Testis (tissue), 3 donors: ENCODE data around the gene AGBL4. TPM values are rescaled to one million over a fixed set of nuclear protein-coding genes. Genes with fewer than 3 reads are reported as not detected.
A peak's percentile ranks its signal among the peaks of the same experiment; 100 is the strongest.

Experiments
- DNase-seq: peaks from one replicate; pipeline ENCODE4 v3.0.0-alpha.2; 2019
- H3K27ac ChIP-seq, 2 donors: fragments of 200-600 bp; sonication (generic); one replicate each; pipeline ENCODE4 v1.5.1; 2019
- H3K27me3 ChIP-seq: fragments of 200-600 bp; sonication (generic); one replicate; pipeline ENCODE4 v1.5.1; 2019
- H3K36me3 ChIP-seq: fragments of 200-600 bp; sonication (generic); one replicate; pipeline ENCODE4 v1.5.1; 2017; ENCODE audit warnings: low read depth; ENCODE audit errors: missing control alignments
- H3K4me1 ChIP-seq: fragments of 200-600 bp; sonication (generic); one replicate; pipeline ENCODE4 v1.5.1; 2019
- H3K4me3 ChIP-seq, 2 donors: fragments of 200-600 bp; sonication (generic); one replicate each; pipeline ENCODE4 v1.5.1; 2017 to 2019
- H3K9me3 ChIP-seq: fragments of 200-600 bp; sonication (generic); one replicate; pipeline ENCODE4 v1.5.1; 2017
- POLR2A ChIP-seq: fragments of 450-650 bp; IDR thresholded peaks from one replicate; pipeline ENCODE4 v1.6.1; 2017; ENCODE audit warnings: antibody characterized with exemption, mild to moderate bottlenecking, moderate library complexity
- WGBS, 2 donors: methylation state at CpG; one replicate each; pipeline ENCODE4 v1.1.5; 2018; 5-methylcytosine and 5-hydroxymethylcytosine counted together
- intact Hi-C: fragments of 100-400 bp; cut with DNase I; formaldehyde crosslinking; loops from one replicate; pipeline ENCODE4 v1.15.1; 2023; ENCODE audit warnings: low total_unique reads
- polyA plus RNA-seq: library from polyadenylated mRNA; stranded (reverse); fragments of 350-450 nt; fragmentation: Illumina TruSeq; extraction: RNeasy Lipid Tissue Mini Kit (QIAGEN cat#74804); gene quantifications from one replicate; pipeline ENCODE4 v1.2.3, GENCODE V29; 2014; ENCODE audit warnings: low read depth, low replicate concordance; ENCODE audit not compliant: insufficient read depth
- total RNA-seq, 2 donors: library from RNA; depleted of rRNA; stranded (reverse); fragments of >200 nt; gene quantifications; one replicate each; pipeline ENCODE4 v1.2.3, GENCODE V29; 2016
- TF ChIP-seq, protein P1 (sequence below), 3 experiments: fragments of 450-650 bp in 2 of 3; fragments of 200-600 bp in 1 of 3; sonication (generic) in 1 of 3; IDR thresholded peaks; one replicate each; pipeline ENCODE4 v1.5.1; 2016 to 2019; ENCODE audit warnings: antibody characterized with exemption in 3 of 3, mild to moderate bottlenecking in 2 of 3, moderate library complexity in 1 of 3

Gene AGBL4
- total and polyA plus RNA-seq, 3 donors from 2014 or later = 3.3 to 6.9 (median 5.8) TPM

DNA sequence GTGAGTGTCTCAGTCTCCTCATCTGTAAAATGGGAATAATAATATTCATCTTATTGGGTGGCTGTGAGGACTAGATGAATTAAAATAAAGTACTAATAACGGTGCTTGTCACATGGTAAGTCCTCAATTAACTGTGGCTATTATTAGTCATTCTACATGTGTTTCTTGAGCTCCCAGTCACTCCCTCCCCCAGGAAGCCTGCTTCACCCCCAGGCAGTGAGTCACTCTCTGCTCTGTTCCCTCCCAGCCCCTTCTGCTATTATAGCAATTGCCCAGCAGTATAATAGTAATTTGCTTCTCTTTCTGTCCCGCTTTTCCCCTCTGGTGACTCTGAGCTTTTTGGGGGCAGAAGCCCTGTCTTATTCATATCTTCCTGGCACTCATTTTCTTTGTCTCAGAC lies 1349.1 kb downstream of the AGBL4 start:
- Histone ChIP-seq H3K27me3 (no peaks in the 10 kb centered on the region), H3K36me3 (no peaks in the 10 kb centered on the region), H3K4me1 (no peaks in the 10 kb centered on the region), H3K9me3 (no peaks in the 10 kb centered on the region), H3K4me3 (no peak overlapping the region), H3K27ac (no peak overlapping the region)
- DNase-seq = no peak
- 78 to 83% methylated on average over 2 of the region's 2 CpGs for WGBS, 2 donors
- intact Hi-C loops = no loop called here
- no peak for TF ChIP-seq POLR2A
- TF ChIP-seq, protein P1, sequence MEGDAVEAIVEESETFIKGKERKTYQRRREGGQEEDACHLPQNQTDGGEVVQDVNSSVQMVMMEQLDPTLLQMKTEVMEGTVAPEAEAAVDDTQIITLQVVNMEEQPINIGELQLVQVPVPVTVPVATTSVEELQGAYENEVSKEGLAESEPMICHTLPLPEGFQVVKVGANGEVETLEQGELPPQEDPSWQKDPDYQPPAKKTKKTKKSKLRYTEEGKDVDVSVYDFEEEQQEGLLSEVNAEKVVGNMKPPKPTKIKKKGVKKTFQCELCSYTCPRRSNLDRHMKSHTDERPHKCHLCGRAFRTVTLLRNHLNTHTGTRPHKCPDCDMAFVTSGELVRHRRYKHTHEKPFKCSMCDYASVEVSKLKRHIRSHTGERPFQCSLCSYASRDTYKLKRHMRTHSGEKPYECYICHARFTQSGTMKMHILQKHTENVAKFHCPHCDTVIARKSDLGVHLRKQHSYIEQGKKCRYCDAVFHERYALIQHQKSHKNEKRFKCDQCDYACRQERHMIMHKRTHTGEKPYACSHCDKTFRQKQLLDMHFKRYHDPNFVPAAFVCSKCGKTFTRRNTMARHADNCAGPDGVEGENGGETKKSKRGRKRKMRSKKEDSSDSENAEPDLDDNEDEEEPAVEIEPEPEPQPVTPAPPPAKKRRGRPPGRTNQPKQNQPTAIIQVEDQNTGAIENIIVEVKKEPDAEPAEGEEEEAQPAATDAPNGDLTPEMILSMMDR (IDR thresholded peaks at IDR 0.05) = no peak

DNA sequence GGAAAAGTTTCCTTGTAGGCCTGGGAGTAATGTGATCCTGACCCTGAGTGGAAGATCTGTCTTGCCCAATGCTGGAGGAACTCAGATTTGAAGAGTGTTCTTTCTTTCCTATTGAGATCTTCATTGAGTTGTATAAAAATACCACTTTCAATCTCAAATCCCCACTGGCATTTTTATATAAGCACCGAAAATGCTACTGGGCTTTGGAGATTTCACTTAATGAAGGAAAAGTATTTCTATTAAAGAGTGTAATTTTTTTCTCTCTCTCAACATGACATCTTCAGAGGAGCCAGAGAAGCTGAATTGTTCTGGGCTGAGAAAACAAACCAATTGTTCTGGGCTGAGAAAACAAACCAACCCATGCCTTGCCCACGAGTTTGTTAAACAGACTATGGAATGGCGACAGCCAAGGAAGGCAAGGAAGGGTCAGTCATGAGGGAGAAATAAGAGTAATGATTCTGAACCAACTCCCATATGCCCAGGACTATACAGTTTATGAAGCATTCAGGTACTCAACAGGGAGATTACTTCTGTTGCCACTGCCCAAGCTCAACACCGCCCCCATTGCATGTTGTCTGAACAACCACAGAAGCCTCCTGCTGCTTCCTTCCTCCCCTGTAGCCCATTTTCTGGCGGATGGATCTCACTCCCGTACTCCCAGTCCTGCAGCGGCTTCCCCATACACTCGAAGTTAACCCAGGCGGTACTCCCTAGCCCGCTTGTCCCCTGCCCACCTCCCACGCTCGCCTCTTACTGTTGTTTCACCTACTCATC lies 1350.2 kb downstream of the AGBL4 start:
- Histone ChIP-seq H3K36me3 (no peaks in the 10 kb centered on the region), H3K27ac (no peak overlapping the region), H3K9me3 (no peaks in the 10 kb centered on the region), H3K4me3 (no peak overlapping the region), H3K27me3 (no peaks in the 10 kb centered on the region), H3K4me1 (no peaks in the 10 kb centered on the region)
- 48 to 60% methylated on average over 8 to 12 of the region's 12 CpGs for WGBS, 2 donors
- intact Hi-C loops = no loop called here
- DNase-seq = peak; percentile 35
- TF ChIP-seq POLR2A = no peak
- TF ChIP-seq, protein P1 (IDR thresholded peaks at IDR 0.05) = no peak

DNA sequence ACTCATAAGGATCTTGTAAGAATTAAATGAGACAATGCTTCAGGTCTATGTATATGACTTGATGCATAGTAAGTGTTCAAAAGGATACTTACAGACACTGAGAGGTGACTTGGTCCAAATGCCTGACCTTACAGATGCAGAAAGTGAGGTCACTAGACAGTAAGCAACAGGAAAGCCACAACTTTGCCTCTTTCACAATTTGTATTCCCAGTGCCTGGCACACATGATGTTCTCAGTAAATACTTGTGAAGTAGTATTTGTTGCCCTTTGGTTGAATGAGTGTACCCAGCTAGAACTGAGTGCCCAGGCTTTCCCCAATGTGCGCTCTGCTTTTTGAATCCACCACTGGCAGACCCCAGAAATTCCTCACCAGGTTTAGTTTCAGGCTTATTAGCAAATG lies 1352.2 kb downstream of the AGBL4 start:
- no peak overlapping the region for H3K4me3 ChIP-seq
- H3K4me1 ChIP-seq = no peaks in the 10 kb centered on the region
- TF ChIP-seq, protein P1 (IDR thresholded peaks at IDR 0.05) = no peak
- no peak for TF ChIP-seq POLR2A
- 0 to 100% methylated on average over 1 of the region's 1 CpG for WGBS, 2 donors
- H3K27me3 ChIP-seq = no peaks in the 10 kb centered on the region
- DNase-seq = no peak
- H3K9me3 ChIP-seq = no peaks in the 10 kb centered on the region
- H3K27ac ChIP-seq = no peak overlapping the region
- intact Hi-C loops = no loop called here
- H3K36me3 ChIP-seq = no peaks in the 10 kb centered on the region

- no peak for TF ChIP-seq POLR2A
- TF ChIP-seq, protein P1 (IDR thresholded peaks at IDR 0.05) = no peak
- Histone ChIP-seq H3K36me3 (no peaks in the 10 kb centered on the region), H3K9me3 (no peaks in the 10 kb centered on the region), H3K27ac (no peak overlapping the region), H3K27me3 (no peaks in the 10 kb centered on the region), H3K4me3 (no peak overlapping the region), H3K4me1 (no peaks in the 10 kb centered on the region)
- DNase-seq = no peak
- 83 to 100% methylated on average over 3 to 5 of the region's 5 CpGs for WGBS, 2 donors
- intact Hi-C loops = no loop called here
Observed at GRCh38 chr1:48670234-48671020, 1353.3 kb downstream of the AGBL4 start.
